Glomerular visceral epithelial cell (primary cell): ENCODE results near the gene FAM219A.

Experiments
- DNase-seq: peaks from one replicate; pipeline ENCODE4 v3.0.0-alpha.2; 2016; ENCODE audit errors: extremely low spot score

The FAM219A gene

DNA sequence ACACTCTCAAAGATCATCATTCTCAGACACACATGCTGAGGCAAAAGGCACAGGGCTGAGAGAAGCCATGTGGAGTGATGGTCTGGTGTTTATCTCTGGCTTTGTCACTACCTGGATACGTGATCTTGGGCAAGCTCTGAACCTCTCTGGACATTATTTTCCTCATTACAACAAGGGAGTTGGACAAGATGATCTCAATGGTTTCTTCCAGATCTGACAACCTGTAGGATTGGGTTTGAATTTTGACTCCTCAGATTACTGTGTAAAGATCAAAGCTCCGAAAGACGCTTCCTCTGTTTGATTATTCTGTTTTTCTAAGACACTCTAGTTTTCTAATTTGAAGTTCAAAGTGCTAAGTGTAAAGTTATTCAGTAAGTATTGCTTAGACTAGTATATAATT is 109.0 kb downstream of the FAM219A start:
- DNase-seq: no peak
